SIG-M5 (cell line): ENCODE data around the gene CAMK2G.
"Not testable (repeated sequence)": the region's sequence is repeated elsewhere in the genome, so short reads cannot be mapped to it uniquely, and the experiment has no call there.

Source experiments
- DNase-seq: peaks from one replicate; lab custom pipeline; 2025; lab: John Stamatoyannopoulos, UW

The CAMK2G gene

DNA sequence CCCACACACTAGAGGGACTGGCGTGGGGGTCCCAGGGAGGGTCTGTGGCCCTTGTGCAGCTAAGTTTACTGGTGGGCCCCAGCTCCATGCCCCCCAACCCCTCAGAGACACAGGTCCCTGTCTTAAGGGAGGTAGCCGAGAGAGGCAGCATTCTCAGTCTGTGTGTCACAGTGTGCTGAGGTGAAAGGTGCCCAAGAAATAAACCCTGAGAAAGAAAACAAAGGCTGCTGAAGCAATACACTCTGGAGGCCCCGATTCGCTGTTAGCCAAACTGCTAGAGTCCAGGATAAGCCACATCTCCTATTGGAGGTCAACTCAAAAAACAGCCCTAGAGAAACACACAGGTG lies 34.3 kb downstream of the CAMK2G start:
- DNase-seq = no peak

DNA sequence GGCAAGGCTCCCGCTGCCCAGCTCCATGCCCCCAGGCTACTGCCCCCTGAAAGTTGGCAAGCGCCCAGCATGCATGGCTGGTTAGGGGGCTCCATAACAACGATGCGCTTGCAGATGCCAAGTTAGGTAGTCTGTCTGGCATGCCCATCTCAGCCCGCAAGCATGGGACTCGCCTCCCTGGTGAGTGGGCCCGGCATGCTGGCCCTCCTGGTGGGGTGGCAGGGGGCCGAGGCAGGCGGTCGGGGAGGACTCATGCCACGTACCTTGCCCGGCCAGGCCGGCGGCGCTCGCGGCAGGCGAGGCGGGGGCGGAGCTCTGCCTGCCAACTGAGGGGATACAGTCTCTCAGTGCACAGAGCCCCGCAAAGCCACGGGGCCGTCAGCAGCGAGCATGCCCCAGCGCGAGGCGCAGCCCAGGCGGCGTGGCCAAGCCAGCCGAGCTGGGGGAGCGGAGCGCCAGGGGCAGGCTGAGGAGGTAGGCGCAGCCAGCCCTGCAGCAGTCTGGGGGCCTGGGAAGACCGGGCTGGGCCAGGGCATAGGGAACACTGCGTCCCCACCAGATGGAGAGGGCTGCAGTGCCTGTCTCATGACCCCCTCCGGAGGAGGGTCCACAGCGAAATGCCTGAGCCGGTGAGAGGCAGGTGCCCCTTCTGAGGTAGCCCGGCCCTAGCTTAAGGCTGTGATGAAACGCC lies 34.9 kb downstream of the CAMK2G start:
- DNase-seq = no peak

DNA sequence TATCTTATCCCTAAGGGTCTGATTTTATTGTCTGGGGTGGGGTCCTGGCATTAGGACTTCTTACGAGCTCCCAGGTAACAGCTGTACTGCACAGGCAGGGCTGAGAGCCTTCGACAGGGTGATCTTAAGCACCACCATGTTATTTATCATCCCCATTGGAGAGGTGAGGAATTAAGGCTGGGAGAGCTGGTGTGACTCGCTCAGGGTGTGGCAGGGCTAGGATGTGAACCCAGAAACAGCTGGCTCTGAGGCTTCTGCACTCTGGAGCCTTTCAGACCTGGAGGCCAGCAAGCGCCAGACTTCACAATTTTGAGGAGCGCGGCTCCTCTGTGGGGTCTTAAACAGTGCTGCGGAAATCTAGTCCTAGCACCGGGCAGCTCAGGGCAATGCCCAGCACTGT lies 35.5 kb downstream of the CAMK2G start:
- DNase-seq = no peak

DNA sequence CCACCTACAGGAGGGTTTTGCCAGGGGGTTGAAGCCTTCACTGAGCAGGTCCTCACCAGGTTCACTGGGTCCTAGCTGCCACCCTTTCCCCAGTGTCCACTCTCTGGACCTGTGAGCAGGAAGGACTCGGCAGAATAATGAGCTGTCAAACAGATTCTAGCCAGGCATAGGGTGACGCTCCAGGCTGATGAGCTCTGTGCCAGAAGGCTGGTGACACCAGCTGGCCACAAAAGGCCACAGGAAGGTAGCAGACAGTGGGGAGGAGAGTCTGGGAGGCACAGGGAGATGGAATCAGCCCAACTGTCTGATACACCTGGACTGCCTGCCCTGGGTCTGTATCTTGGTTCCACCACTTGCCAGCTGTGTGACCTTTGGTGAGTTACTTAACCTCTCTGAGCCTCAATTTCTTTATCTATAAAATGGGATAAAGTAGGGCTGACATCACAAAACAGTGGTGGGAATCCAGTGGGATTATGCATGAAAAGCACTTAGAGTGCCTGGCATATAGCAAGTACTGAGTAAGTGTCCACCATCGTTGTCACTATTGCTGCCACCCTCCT lies 36.3 kb downstream of the CAMK2G start:
- no peak for DNase-seq

DNA sequence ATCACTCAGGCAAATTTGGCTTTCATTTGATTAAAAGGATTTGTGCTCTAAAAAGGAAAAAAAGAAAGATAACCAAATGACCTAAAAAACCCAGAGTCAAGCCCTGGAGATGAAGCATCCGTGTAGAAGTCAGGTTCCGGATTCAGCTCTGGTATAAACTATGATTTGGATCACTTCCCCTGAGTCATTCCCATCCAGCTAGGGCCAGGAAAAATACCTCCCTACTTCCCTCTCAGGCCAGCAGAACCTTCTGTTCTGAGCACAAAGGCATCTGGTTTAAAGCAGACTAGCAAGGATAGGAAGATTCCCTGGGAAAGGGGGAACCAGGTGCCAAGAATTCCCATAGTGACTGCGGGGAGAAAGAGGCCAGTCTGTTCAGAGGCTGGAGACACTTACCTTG lies 37.3 kb downstream of the CAMK2G start:
- DNase-seq = no peak

DNA sequence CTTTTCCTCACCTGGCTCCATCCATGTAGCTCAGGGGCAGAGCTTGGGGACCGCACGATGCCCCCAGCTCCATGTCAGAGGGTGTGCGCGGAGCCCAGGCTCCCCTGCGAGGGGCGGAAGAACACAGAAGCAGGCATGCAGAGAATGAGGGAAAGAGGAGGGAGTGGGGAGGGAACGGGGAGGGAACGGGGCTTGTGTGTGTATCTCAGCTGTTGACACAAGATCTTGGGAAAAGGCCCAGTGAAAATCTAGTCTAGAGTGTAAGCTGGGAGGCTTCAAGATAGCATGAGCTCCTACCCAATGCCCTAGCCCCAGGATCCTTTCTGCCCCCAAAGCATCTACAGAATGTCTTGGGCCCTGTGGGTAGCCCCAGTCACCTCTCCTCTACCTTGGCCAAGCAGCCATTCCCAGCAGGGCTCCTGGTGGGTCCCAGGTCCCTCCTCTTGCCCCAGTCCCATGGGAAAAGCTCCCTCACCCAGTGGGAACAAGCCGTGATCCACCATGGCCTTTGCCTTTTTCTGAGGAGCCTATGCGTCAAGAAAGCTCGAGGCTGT lies 37.9 kb downstream of the CAMK2G start:
- no peak for DNase-seq

DNA sequence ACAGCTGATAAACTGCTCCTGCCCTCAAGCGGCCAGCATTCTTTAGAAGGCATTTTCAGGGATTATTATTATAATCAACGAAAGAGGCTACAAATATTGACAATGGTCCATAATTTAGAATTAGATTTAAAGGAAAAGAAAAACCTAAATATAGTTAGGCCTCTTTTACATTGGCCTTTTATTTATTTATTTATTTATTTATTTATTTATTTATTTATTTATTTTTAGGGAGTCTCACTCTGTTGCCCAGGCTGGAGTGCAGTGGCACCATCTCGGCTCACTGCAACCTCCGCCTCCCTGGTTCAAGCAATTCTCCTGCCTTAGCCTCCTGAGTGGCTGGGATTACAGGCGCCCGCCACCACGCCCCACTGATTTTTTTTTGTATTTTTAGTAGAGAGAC lies 45.3 kb downstream of the CAMK2G start:
- DNase-seq = not testable (repeated sequence)

DNA sequence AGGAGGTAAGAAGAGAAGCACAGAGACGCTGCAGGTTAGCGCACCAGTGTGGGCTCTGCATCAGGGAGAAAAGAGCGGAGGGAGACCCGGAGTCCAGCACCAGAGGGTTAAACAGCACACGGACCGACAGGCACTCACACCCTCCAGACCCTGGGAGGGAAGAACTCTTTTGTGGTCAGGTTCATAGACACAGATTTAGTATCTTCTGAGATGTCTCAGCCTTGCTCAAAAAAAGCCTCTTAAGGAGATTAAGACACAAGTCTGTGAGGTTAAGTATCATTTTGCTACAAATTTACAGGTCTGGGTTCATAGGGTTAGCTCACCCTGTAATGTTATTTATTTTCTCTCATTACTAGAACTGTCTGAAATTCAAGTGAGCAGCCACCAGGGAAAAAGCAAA lies 46.2 kb downstream of the CAMK2G start:
- no peak for DNase-seq

DNA sequence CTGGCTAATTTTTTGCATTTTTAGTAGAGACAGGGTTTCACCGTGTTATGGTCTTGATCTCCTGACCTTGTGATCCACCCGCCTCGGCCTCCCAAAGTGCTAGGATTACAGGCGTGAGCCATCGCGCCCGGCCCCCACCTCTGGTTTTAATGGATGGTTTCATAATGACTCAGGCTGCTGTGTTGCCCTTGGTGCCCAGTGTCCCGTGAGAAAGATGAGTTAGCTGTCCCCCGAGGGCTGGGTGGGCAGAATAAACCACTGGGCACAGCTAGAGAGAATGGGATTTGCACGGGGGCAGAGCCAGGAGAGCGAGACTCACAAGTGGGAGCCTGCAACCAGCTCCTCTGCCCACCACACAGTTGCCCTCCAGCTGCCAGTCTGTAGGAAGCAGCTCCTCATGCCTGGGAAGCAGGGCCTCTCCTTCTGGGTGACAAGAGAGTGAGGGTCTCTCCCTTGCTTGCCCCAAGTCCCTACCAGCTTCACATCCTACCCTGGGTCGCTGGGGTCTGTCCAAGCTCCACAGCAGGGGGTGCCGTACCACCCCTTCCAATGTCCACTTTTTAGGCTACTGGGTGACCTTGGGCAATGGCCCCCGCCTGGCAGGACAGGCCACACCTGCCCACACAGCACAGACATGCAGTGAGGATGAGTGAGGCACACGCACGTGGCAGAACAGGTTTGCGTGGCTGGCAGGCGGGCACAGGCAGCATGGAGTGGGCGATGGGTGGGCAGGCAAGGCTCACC lies 46.8 kb downstream of the CAMK2G start:
- DNase-seq = no peak

DNA sequence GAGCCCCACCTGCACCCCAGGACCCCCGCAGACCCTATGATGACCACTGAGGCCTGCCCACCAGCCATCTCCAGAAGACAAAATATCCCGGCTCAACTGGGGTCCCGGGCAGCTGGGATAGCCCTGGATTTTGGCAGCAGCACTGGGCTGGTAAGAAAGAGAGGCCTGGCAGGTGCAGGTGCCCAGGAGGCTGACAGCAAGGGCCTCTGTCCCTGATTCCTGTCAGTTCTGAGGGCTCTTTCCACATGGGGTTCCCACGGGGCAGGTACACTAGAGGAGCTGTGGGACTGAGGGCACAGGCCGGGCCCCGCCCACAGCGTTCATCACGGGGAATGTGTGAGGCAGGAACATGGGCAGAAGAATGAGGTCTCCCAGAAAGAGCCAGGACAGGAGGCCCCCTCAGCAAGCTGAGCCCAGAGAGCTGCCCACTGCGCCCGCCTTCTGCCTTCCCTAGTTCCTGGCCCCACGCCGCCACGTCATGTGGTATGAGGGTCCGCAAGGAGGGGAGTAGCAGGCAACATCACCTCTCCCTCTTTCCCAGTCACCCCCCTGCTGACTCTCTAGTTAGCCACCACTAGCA lies 50.1 kb downstream of the CAMK2G start:
- DNase-seq = no peak

DNA sequence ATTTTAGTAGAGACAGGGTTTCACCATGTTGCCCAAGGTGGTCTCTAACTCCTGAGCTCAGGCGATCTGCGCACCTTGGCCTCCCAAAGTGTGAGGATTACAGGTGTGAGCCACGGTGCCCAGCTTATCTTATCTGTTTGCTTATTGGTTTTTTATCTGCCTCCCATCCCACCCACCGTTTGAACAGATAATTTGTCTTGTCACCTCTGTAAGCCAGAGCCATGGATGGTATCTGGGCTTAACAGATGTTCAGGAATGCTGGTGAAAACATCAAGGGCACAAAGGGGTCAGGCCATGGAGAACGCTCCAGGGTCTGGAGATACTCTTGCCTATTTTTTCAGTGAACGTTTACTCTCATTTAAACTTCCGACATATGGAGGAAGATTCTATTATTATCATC lies 51.0 kb downstream of the CAMK2G start:
- DNase-seq = no peak

DNA sequence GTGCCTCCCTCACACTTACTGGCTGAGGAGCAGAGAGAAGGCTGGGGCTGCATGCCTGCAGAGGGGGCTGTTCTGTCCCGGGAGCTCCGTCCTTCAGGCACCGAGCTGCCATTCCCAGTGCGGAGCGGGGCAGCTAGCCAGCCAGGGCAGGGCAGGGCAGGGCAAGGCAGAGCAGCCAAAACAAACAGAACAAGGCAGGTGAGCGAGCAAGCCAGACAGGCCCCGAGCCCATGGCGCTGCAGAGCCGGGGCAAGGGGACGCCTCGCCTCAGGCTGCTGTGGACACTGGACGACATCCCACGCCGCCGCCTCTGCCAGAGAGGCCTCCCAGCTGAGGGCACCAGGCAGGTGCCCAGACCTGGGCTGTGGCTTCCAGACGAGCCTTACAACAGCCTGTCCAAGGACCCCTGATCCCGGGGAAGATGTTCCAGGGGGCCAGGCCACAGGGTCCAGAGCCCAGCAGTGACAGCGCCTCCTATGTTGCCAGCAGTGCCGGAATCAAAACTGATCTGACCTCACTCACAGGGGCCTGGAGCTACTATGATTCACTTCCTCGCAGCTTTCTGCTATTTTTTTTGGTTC lies 54.8 kb downstream of the CAMK2G start:
- no peak for DNase-seq

DNA sequence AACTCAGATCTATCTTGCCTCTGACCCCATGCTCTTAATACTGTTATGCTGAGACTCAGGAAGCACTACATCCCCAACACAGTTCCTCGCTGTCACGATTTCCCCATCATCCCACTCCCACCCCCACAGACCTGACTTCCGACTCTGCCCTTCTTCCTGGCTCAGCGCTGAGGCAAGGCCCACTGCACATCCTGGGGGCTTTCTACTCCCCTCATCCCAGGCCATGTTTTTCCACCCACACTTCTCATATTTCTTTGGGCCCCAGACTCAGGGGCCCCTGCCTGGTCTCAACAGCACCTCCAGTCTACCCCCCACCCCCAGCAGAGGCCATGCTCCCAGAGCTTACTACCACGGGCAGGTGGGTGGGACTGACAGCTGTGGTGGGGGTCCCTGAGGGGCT lies 55.3 kb downstream of the CAMK2G start:
- no peak for DNase-seq

DNA sequence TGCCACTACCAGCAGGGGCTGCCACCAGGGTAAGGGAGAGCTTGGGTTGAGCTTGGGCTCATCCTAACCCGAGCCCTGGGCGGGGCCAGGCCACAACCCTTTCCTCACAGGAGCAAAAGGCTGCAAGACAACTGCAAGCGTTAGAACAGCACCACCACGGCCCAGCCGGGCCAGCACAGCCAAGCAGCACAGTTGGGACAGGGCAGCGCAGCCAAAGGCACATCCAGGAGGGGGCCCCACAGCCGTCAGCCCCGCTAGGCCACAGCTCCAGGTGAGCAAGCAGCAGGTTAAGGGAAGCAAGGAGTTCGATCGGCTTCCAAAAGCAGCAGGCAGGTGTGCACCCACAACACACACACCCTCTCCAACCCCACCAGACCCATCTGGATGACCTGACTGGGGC lies 56.0 kb downstream of the CAMK2G start:
- no peak for DNase-seq

DNA sequence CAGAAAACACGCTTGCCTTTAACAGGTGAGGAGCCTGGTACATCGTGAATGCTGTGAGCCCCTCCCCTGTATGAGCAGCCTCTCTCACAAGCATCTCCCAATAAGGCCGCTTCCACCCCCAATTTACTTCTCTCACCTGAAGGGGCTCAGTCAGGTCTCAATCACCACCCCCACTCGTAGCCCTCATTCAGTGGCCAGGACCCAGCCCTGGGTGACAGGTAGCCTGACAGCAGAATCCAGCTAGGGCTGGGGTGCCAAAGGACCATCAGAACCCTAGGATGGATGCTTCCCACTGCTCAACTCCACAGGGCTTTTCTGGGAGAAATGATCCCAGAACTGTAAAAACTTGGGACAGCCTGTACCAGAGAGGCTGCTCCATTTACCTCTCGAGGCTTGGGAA lies 56.5 kb downstream of the CAMK2G start:
- no peak for DNase-seq

DNA sequence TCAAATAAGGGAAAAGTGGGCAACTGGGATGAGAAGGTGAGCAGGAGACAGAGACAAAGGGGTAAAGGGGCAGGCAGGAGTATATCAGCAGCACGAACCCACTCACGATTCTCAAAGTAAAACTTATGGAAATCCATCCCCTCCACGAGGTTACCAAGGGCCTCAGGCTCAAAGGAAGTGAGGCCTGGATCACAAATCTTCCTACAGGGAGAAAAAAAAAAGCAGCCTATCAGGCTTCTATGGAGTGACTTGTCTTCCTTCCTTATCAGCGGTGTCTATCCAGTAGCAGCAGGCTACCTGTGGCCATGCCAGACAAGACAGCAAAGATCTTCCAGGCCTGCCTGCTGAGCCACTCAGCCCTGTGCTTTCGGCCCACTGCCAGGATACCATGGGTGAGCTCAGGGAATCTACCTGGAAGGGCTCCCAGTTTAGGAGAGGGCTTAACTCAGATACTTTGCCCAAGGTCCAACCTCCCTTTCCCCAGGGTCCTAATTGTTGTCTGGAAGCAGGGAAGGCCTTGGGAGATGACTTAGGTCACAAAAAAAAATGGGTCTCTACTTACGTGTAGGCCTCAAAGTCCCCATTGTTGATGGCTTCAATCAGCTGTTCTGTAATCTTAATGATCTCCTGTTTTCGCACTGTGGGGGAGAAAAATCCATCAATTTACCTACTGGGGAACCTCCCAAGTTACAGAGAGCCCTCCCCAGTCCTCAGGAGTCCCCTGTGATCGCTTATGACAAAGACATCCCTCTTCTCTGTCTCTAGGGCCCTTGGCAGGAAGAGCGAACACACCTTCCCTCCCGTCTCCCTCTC lies 57.2 kb downstream of the CAMK2G start:
- no peak for DNase-seq

DNA sequence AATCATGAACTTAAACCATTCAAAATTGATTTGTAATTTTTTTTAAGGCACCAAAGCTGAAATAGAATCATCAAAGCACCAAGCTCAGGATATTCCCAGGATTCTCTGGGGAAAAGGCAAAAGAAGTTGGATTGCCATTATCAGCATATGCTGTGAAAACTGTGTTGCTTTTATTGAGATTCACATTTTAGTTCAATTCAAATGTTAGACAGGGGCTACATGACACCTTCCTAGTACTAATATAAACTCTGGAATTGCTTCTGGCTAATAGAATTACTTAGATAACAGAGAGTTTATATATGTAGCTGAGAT lies 58.7 kb downstream of the CAMK2G start:
- DNase-seq = no peak

DNA sequence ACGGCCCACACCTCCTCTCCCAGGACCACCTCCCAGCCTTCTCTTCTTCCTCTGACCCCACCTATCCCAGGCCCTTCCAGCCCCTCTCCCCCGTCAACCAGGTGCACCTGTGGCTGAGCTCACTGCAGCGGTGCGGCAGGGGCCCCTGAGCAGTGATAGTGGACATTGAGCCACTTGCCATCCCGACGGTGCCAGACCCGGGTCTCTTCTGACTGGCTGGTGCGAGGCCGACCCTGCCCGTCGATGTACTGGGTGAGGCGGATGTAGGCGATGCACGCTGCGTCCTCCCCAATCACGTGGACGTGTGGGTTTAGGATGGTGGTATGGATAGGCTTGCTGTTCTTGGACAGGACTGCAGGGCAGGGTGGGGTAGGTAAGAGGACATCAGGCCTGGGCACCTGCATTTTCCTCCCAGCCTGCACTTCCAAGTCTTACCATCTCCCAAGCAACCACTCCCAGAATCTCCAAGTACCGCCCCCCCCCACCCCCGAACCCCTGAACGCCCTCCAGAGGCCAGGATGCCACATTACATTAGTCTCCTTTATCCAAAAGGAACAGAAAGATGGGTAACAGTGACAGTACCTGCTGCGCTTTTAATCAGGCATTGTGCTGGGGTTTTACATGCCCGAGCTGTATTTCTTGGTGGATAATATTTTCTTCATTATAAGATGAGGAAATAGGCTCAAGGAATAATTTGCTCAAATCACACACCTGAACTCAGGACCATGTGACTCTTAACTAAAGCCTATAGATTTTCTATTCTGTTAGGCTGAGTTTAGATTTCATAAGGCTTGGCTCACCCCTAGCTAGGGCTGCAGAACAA lies 59.2 kb downstream of the CAMK2G start:
- no peak for DNase-seq

DNA sequence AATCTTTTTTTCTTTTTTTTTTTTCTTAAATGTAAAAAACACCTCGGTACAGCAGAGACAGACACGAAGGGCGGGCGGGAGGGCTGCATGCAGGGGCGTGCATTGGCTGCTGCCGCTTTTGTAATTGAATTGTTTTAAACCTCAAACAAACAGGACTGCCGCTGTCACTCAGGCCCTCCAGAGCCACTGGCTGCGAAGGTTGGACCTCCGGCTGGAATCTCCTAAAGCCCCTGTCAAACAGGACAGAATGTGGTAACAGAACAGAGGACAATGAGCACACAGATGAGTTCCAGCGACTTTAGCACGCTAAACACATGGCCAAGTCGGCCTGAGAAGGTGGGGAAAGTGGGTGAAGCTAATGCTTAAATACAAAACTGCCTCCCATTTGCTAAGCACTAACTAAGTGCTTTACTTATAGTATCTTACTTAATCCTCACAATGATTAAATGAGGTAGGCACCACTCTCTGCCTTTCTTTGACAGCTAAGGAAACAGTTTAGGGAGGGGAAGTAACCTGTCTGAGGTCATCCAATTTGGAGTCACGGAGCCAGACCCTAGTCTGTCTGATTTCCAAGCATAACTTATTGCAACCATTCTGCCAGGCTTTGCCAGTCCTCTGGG lies 60.0 kb downstream of the CAMK2G start:
- DNase-seq = no peak

DNA sequence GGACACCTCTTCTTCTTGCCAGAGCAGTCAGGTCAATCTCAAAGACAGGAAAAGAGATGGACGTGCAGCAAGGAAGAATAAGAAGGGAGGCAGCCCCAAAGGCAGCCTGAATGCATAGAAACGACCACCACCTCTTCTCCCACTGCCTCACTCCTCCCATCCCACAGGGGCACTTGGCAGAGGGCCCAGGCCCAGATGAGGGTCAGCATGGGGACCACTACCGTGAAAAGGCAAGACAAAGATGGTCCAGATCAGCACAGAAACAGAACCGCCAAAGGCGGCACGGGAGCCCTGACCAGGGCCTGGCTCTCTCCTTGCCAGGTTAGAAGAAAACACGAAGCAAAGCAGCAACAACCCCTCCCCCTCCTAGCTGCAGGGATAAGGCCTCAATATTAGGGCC lies 61.0 kb downstream of the CAMK2G start:
- no peak for DNase-seq

DNA sequence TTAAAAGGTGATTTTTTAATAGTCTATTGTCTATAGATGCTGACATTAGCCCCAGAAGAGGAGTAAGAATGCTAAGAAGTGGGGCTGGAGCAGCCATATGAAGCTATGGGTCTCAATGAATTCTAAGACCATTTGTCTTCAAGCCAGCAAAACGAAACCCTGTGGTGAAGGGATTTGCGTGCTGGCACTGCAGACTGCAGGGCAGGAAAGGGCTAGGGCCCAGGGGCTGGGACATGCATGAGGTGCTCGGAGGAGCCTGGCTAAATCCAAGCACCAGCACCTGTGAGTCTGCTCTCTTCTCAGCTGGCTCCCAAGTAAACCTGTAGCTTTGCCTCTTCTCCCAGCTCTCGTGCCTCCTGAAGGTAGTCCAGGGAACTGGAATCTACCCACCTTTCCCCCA lies 61.7 kb downstream of the CAMK2G start:
- DNase-seq = no peak
